Measurements from ENCODE around the gene PMPCA. TPM values are rescaled to one million over a fixed set of nuclear protein-coding genes. Genes with fewer than 3 reads are reported as not detected.

PMPCA gene
- total and polyA plus RNA-seq, 2 of the 13 experiments (the other 11 are each of a cell fraction or from before 2014, with no cell fraction given): 70.2 to 88.4 TPM

GRCh38 chr9:136399176-136400037 is 11.1 kb upstream of the PMPCA start (continued):
- no peak for TF ChIP-seq RNF219 (CRISPR knock-in tag; IDR thresholded peaks at IDR 0.05)
- no peak for TF ChIP-seq KLF11 (CRISPR knock-in tag; IDR thresholded peaks at IDR 0.05)
- no peak for TF ChIP-seq SP5 (CRISPR knock-in tag; IDR thresholded peaks at IDR 0.05; ENCODE audit: borderline replicate concordance, low read depth)
- TF ChIP-seq ZNF124 (CRISPR knock-in tag; IDR thresholded peaks at IDR 0.05): 0 out of 2 replicates have a peak, but pooled peaks have one; percentile 16
- no peak for TF ChIP-seq GATAD1 (CRISPR knock-in tag; IDR thresholded peaks at IDR 0.05)
- TF ChIP-seq TGIF2 (CRISPR knock-in tag; IDR thresholded peaks at IDR 0.05): 0 out of 2 replicates have a peak, but pooled peaks have one; percentile 43
- no peak for TF ChIP-seq ZNF138 (CRISPR knock-in tag; IDR thresholded peaks at IDR 0.05; ENCODE audit: low read depth)
- TF ChIP-seq TCF7L2 (IDR thresholded peaks at IDR 0.05; ENCODE audit: low read depth, low read length): no peak
- no peak for TF ChIP-seq ZNF597 (CRISPR knock-in tag; IDR thresholded peaks at IDR 0.05)
- peak; percentile 52; the same call in 1 of the 2 replicates for TF ChIP-seq MAX (IDR thresholded peaks at IDR 0.05)
- TF ChIP-seq NR1H2 (CRISPR knock-in tag; IDR thresholded peaks at IDR 0.05; ENCODE audit: borderline replicate concordance, low read depth): no peak
- TF ChIP-seq BHLHE40 (IDR thresholded peaks at IDR 0.05; ENCODE audit: low read length): peak; percentile 45; the same call in 1 of the 2 replicates
- peak; percentile 85; the same call in 1 of the 2 replicates for TF ChIP-seq ZNF558 (CRISPR knock-in tag; IDR thresholded peaks at IDR 0.05; ENCODE audit: borderline replicate concordance)
- TF ChIP-seq DDIT3 (CRISPR knock-in tag; IDR thresholded peaks at IDR 0.05): no peak
- no peak for TF ChIP-seq ZBTB44 (CRISPR knock-in tag; IDR thresholded peaks at IDR 0.05)
- no peak for TF ChIP-seq MTF2 (CRISPR knock-in tag; IDR thresholded peaks at IDR 0.05; ENCODE audit: borderline replicate concordance)
- no peak for TF ChIP-seq ZNF280D (CRISPR knock-in tag; IDR thresholded peaks at IDR 0.05)
- peak; percentile 46 for TF ChIP-seq DMAP1 (CRISPR knock-in tag; IDR thresholded peaks at IDR 0.05)

Data from HepG2 (cell line).